GM19328 (cell line): Measurements from ENCODE around the gene DLG5.

Experiments used
- ATAC-seq: cut with Tn5 transposase; IDR thresholded peaks from one replicate; pipeline ENCODE4 v1.9.1; 2021; ENCODE audit warnings: mild to moderate bottlenecking, moderate library complexity; ENCODE audit not compliant: unreplicated experiment

DLG5 gene

DNA sequence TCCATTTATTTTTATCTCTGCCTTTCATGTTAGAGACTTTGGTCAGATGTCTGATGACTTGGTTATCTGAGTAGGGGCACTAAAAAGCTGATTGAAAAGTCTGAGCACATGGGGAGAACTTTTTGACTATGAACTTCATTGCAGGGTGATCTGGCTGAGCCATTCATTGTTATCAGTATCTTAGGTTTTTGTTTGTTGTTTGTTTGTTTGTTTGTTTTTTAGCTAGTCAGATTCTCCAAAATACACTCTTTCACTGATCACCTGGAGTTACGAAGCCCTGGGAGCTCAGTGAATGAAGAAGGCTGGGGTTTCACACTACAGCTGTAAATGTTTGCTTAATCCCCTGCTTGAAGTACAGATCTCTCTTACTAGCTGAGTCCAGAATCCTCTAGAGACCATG lies 28.6 kb upstream of the DLG5 start:
- ATAC-seq = no peak

GRCh38 chr10:77949167-77949566 lies 22.6 kb upstream of the DLG5 start:
- no peak for ATAC-seq

GRCh38 chr10:77946084-77946483 lies 19.5 kb upstream of the DLG5 start:
- no peak for ATAC-seq

DNA sequence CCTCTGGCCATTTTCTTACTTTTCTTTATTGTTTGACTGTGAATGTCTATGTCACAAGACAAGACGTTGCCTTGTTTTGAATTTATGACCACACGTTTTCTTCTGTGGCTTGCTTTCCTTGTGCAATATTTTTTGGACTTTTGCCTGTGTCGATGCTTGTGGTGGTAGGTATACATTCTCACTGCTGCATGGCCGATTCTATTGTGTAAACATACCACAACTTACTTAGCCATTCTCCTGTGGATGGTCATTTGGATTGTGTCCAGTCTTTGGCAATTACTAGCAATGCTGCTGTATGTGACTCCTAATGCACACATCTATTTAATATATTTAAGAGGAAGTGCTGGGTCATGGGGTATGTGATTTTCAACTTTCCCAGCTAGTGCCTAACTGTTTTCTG lies 18.0 kb upstream of the DLG5 start:
- no peak for ATAC-seq

DNA sequence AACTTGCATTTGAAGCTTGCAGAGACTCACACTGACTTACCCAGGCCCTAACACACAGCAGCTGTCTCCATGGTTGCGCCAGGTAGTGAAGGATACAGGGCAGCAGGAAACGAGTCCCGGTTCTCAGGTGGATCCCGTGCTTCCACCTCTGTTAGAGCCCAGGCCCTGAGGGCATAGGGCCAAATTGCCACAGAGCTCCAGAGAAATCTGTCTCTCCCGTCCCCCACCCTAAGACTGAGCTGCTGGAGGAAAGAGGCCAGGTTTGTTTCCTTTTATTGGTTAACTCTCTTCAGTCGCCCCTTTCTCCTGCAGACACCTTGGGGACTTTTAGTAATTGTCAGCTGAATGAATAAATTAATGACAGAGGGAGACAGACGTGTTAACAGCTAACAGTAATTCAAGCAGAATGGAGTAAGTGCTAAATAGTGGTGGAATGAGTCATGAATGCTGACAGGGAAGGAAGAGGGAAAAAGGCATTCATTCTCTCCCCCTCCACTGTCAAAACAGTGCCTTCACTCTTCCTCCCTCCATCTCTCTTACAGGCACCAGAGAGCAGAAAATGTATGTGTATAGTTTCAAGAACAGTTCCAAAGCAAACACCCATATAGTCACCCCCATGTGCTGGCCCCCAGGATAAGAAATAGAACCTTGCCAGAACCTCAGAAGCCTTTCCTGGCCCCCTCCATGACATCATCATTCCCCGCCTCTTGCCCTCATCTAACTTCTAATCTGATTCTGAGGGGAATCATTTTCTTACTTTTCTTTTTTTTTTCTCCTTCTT lies 16.8 kb upstream of the DLG5 start:
- ATAC-seq = no peak

DNA sequence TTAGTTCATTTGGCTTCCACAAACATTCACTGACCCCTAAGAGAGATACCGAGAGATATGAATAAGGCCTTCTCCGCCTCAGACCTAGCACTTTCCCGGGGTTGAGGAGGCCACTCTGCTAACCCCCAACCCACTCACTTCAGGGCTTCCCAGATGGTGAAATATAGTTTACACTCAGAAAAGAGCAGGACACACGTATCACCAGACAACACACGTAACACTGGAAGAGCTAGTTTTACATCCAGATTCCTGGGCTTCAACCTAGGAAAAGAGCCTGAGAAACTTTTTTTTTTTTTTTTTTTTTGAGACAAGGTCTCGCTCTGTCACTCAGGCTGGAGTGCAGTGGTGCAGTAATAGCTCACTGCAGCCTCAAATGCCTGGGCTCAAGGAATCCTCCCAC lies 15.2 kb upstream of the DLG5 start:
- ATAC-seq = no peak

DNA sequence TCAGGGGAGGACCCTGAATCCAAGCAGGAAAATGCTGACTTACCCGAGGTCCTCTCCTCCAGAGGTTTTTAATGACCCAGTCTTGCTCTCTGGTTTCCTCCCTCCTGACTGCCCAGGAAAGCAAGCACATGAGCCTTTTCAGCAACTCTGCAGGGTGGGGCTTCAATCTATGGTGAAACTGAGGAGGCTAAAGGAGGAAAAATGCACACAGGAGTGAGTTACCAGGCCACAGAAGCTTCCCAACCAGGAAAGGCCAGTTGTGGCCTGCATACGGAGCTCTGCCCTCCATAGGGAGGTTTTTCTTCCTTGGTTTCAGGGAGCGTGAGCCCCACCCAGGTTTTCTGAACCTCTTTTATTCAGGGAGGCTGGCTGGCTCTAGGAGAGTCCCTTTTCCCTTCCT lies 14.1 kb upstream of the DLG5 start:
- no peak for ATAC-seq

GRCh38 chr10:77940225-77940624 lies 13.7 kb upstream of the DLG5 start:
- ATAC-seq = no peak

GRCh38 chr10:77939561-77940001 lies 13.0 kb upstream of the DLG5 start:
- ATAC-seq = no peak

DNA sequence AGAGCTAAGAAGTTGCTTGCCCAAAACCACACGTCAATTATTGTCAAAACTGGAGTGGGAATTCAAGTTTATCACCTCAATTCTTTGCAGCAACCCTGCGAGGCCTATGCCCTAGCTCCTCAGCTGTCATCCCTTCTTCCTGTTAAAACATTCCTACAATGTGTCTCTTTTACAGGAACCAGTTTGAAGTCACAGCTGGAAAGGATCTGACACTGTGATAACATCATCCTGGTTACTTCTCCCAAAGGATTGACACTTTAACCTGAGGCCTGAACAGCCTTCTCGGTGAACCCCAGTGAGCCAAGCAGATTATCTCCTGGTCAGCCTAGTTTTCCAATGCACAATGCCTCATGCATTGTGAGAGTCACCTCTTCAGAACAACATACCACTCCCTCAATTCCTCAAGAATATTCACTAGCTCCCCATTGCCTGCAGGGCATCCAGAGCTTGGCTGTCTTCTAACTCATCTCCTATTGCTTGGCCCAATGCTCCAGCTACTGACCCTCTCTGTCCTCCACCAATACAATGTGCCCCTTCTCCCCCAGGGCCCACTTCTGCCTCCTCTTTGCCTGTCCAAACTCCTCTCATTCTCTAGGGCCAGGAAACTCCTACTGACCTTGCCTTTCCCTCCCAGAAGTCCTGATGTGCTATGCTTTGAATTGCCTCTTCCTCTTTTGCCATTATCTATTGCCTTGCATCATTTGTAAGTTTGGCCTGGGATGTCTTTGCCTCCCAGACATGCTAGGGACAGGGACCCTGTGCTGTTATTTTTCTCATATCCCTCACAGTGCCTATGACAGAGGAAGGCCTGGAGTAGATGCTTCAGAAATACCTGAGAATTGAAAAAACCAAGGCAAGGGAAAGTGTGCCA lies 10.4 kb upstream of the DLG5 start:
- no peak for ATAC-seq

DNA sequence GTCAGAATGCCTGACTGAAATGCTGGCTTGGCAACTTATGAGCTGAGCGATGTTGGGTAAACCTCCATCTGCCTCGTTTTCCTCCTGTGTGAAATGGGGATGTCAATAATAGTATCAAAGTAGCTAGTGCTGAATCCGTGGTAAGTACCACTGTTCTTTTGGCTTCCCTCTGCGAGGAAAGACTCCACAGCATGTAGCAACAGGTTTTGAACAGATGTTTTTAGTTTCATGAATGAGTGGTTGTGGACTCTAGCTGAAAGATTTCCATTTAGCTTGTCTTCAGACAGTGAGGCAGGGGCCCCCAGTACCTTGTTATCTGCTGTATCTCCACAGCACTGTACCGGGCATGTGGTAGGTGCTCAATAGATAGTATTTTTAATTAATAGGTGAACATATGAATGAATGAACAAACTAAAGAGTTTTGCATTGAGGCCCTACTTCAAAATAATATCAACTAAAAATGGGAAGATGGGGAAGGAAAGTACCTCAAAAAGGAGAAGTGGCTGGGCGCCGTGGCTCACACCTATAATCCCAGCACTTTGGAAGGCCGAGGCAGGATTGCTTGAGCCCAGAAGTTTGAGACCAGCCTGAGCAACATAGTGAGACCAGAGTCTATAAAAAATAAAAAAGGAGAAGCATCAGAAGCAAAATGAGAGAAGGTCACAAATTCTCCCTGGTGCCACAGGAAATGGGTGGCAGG lies 5.6 kb upstream of the DLG5 start:
- no peak for ATAC-seq

- ATAC-seq = no peak
Observed at GRCh38 chr10:77927402-77928246, 1.1 kb upstream of the DLG5 start.

DNA sequence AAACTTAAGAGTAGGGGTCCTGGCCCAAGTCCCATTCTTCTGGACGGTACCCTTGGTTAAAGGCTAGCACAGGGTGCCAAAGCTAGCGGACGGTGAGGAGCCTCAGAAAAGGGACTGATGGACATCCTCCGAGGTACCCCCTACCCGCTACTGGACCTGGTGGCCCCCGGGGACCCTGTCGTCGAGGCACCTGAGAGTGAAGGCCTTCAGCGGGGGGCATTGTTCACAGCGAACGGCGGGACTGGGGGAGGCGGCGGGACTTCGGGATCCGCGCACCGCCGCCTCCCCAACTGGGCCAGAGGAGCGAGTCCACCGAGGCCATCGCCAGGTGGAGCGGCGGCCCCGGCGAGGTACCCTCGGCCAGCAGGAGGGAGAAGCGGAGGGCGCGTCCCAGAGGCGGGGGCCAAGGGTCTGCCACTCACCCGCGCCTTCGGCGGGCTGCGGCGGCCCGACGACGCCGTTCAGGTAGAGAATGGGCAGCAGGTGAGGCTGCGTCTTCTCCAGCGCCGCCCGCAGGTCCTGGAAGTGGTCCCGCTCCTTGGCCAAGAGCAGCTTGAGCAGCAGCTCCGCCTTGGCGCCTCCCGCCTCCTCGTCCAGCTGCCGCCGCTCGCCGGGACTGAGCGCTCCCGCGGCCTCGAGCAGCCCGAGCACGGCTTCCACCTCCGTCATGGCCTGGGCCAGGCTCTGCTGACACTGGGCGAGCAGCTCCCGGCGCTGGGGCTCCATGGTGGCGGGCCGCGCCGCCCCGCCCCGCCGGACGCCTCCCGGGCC lies 575 bp downstream of the DLG5 start:
- ATAC-seq = no peak

DNA sequence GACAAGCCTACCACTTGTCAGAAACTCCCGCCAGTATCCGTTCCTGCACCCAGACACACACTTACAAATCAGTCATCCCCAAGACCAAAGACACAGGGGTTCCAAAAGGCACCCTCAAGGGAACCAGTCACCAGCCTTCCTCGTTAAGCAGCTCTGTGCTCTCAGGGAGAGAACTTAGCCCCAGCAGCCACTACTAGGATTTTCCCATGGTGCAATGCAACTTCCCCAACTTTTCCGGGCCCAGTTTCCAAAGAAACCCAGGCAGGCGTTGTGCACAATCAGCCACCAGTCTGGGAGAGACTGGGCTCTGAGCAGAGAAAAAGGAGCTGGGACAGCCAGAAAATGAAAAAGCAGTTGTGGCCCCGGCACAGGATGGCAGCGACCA lies 1.2 kb downstream of the DLG5 start:
- ATAC-seq = no peak

- no peak for ATAC-seq
Observed at GRCh38 chr10:77922566-77923179, 3.9 kb downstream of the DLG5 start.

DNA sequence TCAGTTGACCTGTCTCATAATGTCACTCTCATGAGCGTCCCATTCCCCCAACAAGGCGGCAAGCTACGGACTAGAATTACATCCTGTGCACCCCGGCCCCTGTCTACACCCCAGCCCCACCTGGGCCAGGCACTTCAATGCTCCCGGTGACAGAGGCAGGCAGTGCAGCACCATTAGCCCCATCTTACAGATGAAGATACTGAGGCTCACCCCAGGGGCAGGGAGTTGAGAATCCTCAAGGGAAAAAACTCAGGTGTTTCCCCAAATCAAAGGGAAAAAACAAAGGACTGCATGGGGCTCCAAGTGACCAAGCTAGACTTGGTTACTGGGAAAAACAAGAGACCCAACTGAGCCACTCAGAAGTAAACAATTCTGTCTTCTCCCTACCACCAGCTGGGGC lies 4.5 kb downstream of the DLG5 start:
- no peak for ATAC-seq

DNA sequence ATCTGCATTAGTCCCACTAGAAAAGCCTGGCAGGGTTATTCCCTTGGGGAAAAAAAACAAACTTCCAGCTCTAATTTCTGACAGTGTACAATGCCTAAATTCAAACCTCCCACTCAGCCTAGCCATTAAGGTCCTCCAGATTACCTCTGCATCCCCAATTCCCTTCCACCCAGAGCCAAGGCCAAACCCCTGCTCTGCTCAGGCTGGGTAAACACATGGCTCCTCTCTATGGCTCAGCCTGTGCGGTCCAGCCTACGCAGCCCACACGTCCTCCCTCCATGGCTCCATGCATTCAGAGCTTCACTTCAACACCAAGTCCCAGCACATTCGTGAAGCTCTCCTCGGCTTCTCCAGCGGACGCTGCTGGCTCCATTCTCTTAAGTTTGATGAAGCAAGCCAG lies 5.2 kb downstream of the DLG5 start:
- ATAC-seq = no peak

GRCh38 chr10:77920495-77920894 lies 6.1 kb downstream of the DLG5 start:
- no peak for ATAC-seq

- no peak for ATAC-seq
Observed at GRCh38 chr10:77919713-77920108, 6.8 kb downstream of the DLG5 start.
